Osteocyte (in vitro differentiated cells): ENCODE results near the gene TEKT3. TPM values are rescaled to one million over a fixed set of nuclear protein-coding genes. Genes with fewer than 3 reads are reported as not detected.

ENCODE experiments used
- DNase-seq: peaks from one replicate; pipeline ENCODE4 v3.0.0; 2021; ENCODE audit warnings: mixed read lengths; ENCODE audit not compliant: unreplicated experiment; ENCODE audit errors: extremely low spot score
- H3K27ac Mint-ChIP-seq: one replicate; pipeline ENCODE4 v1.8.0; 2021; ENCODE audit warnings: mild to moderate bottlenecking, mixed read lengths; ENCODE audit not compliant: unreplicated experiment
- H3K27me3 Mint-ChIP-seq: one replicate; pipeline ENCODE4 v1.8.0; 2021; ENCODE audit warnings: mixed read lengths; ENCODE audit not compliant: unreplicated experiment
- H3K36me3 Mint-ChIP-seq: one replicate; pipeline ENCODE4 v1.8.0; 2021; ENCODE audit warnings: mixed read lengths; ENCODE audit not compliant: unreplicated experiment
- H3K4me1 Mint-ChIP-seq: one replicate; pipeline ENCODE4 v1.8.0; 2021; ENCODE audit warnings: mixed read lengths; ENCODE audit not compliant: unreplicated experiment
- H3K4me3 Mint-ChIP-seq: one replicate; pipeline ENCODE4 v1.8.0; 2021; ENCODE audit warnings: mild to moderate bottlenecking, moderate library complexity, mixed read lengths; ENCODE audit not compliant: unreplicated experiment
- H3K9me3 Mint-ChIP-seq: one replicate; pipeline ENCODE4 v1.8.0; 2021; ENCODE audit warnings: mixed read lengths; ENCODE audit not compliant: unreplicated experiment
- CTCF ChIP-seq: fragments of 200-600 bp; sonication (generic); IDR thresholded peaks from 2 replicates; pipeline ENCODE4 v1.5.0; 2021; ENCODE audit warnings: antibody characterized with exemption, mild to moderate bottlenecking, moderate library complexity
- total RNA-seq: library from RNA; stranded (reverse); gene quantifications from 2 replicates; pipeline ENCODE4 v1.2.1, GENCODE V29; 2021

Gene TEKT3
- total RNA-seq, 1 donor from 2014 or later = not detected

DNA sequence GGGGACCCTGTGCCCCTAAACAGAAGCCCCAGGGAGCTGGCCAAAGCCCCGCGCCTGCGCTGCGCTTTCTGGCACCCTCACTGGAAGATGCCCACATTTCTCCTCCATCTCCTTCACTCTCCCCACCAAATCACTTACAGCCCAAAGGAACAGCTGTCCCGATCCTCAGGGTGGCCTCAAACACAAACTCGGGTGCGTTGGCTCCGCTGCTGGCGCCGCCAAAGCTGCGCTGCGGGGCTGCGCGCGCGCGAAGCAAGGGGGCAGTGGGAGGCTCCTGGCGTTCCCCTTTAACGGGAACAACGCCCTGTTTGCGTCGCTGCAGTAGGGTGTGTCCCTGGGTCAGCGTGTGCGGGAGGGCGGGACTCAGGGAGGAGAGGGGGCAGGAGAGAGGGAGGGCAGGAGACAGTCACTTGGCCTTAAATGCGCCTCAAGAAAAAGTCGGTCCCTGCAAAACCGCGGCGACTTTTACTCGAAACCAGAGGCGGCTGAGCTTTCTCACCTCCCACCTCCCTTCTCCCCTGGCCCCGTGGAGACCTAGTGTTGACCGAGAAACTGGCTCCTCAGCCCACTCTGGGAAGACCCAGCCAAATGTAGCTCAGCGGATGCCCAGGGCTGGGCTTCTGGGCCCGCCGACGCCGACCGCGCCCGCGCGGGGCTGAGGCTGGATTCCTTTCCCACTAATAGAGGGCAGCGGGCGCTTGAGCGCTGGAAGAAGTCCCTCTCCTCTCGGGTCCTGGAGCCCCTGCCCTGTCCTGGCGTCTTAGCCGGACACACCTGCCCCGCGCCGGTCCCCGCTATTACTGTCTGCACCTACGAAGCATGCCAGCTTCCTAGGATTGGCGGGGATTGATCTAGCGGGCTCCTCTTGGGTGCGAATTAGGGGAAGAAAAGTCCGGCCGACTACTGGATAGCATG is 78.8 kb downstream of the TEKT3 start:
- H3K4me1 Mint-ChIP-seq = peaks cover 53% of the 10 kb centered on the region
- no peaks in the 10 kb centered on the region for H3K27me3 Mint-ChIP-seq
- TF ChIP-seq CTCF = peak; percentile 45
- peak overlapping the region; percentile 99 for H3K4me3 Mint-ChIP-seq
- peak; percentile 88 for DNase-seq
- peaks cover 15% of the 10 kb centered on the region for H3K36me3 Mint-ChIP-seq
- peak overlapping the region; percentile 95 for H3K27ac Mint-ChIP-seq
- H3K9me3 Mint-ChIP-seq = no peaks in the 10 kb centered on the region

- no peaks in the 10 kb centered on the region for H3K9me3 Mint-ChIP-seq
- TF ChIP-seq CTCF = no peak
- peak overlapping the region; percentile 99 for H3K4me3 Mint-ChIP-seq
- no peak for DNase-seq
- peaks cover 60% of the 10 kb centered on the region for H3K4me1 Mint-ChIP-seq
- H3K27me3 Mint-ChIP-seq = no peaks in the 10 kb centered on the region
- H3K36me3 Mint-ChIP-seq = peaks cover 20% of the 10 kb centered on the region
- peak overlapping the region; percentile 95 for H3K27ac Mint-ChIP-seq
Measured at GRCh38 chr17:15261802-15262290, 79.6 kb downstream of the TEKT3 start.

- H3K27ac Mint-ChIP-seq = peak overlapping the region; percentile 95
- DNase-seq = peak; percentile 87
- no peaks in the 10 kb centered on the region for H3K9me3 Mint-ChIP-seq
- no peak for TF ChIP-seq CTCF
- peaks cover 64% of the 10 kb centered on the region for H3K4me1 Mint-ChIP-seq
- H3K4me3 Mint-ChIP-seq = peak overlapping the region; percentile 99
- no peaks in the 10 kb centered on the region for H3K27me3 Mint-ChIP-seq
- H3K36me3 Mint-ChIP-seq = peaks cover 23% of the 10 kb centered on the region
Measured at GRCh38 chr17:15261258-15261801, 80.1 kb downstream of the TEKT3 start.

DNA sequence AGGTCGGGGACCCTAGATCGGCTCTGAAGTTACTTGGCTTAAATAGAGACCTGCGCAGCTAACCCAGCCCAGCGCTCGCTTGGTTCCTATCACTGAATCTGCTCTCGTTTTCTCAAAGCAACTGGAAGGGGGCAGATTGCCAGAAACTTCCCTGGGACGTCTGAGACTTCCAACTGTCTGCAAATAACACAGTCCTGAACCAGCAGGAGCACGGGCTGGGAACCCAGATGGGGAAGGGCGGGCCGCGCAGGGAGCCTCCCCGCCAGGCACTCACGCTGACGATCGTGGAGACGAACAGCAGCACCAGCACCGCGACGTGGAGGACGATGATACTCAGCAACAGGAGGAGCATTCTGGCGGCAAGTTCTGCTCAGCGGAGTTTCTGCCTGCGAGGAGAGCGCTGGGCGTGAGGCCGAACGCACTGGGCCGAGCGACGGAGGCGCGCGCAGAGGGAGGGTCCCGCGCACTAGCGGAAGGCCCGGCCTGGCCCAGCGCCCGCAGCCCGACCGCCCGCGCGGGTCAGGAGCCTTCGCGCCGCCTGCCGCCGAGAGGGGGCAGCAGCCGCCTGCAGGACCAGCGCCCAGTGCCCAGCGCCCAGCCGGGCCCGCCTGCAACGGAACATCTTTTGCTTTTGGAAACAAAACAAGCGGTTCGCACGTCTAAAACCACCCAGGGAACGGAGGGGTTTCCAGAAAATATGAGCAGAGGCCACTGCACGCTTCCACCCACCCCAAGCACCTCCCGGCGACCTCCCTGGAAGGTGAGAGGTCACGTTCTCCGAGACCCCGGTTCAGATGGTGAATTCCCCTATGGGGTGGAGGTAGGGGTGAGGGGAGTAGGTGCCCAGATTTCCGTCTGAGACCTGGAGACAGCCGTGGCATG is 80.8 kb downstream of the TEKT3 start:
- Mint-ChIP-seq H3K9me3 (no peaks in the 10 kb centered on the region), H3K27ac (peak overlapping the region; percentile 95)
- peak; percentile 96 for TF ChIP-seq CTCF

More for the DNA sequence above, 80.8 kb downstream of the TEKT3 start:
- Mint-ChIP-seq H3K27me3 (no peaks in the 10 kb centered on the region), H3K4me1 (peaks cover 66% of the 10 kb centered on the region), H3K4me3 (peak overlapping the region; percentile 99), H3K36me3 (peaks cover 27% of the 10 kb centered on the region)
- peak; percentile 97 for DNase-seq
